Mesothelial cell of epicardium (in vitro differentiated cells): ENCODE measurements around the gene CTNNA2. TPM values are rescaled to one million over a fixed set of nuclear protein-coding genes. Genes with fewer than 3 reads are reported as not detected.

Experiments used
- DNase-seq, 2 experiments: peaks; one replicate each; pipeline ENCODE4 v3.0.0; 2021; ENCODE audit warnings: low spot score in 2 of 2; ENCODE audit not compliant: unreplicated experiment in 2 of 2
- H3K27ac Mint-ChIP-seq: 2 replicates; pipeline ENCODE4 v1.8.0; 2021; ENCODE audit warnings: mixed read lengths
- H3K27me3 Mint-ChIP-seq: 2 replicates; pipeline ENCODE4 v1.8.0; 2021; ENCODE audit warnings: low read depth, mixed read lengths
- H3K36me3 Mint-ChIP-seq: 2 replicates; pipeline ENCODE4 v1.8.0; 2021; ENCODE audit warnings: mixed read lengths
- H3K4me1 Mint-ChIP-seq: 2 replicates; pipeline ENCODE4 v1.8.0; 2021; ENCODE audit warnings: mixed read lengths
- H3K4me3 Mint-ChIP-seq: 2 replicates; pipeline ENCODE4 v1.8.0; 2021; ENCODE audit warnings: mild to moderate bottlenecking, moderate library complexity, mixed read lengths
- H3K9me3 Mint-ChIP-seq: 2 replicates; pipeline ENCODE4 v1.8.0; 2021; ENCODE audit warnings: mixed read lengths
- CTCF ChIP-seq: fragments of 200-600 bp; sonication (generic); IDR thresholded peaks from one replicate; pipeline ENCODE4 v1.5.0; 2021; ENCODE audit warnings: antibody characterized with exemption; ENCODE audit not compliant: unreplicated experiment
- total RNA-seq: library from RNA; stranded (reverse); gene quantifications from 3 replicates; pipeline ENCODE4 v1.2.1, GENCODE V29; 2021

CTNNA2 gene
- total RNA-seq, 1 donor from 2014 or later: 4.9 TPM

GRCh38 chr2:80014637-80015036 is 501.8 kb downstream of the CTNNA2 start:
- Mint-ChIP-seq H3K4me3 (no peak overlapping the region), H3K36me3 (no peaks in the 10 kb centered on the region), H3K9me3 (no peaks in the 10 kb centered on the region), H3K4me1 (peaks cover 20% of the 10 kb centered on the region), H3K27ac (no peak overlapping the region), H3K27me3 (peaks cover 8% of the 10 kb centered on the region)
- no peak for TF ChIP-seq CTCF
- DNase-seq: no peak

- H3K9me3 Mint-ChIP-seq: no peaks in the 10 kb centered on the region
- H3K27me3 Mint-ChIP-seq: peaks cover 7% of the 10 kb centered on the region
- peaks cover 20% of the 10 kb centered on the region for H3K4me1 Mint-ChIP-seq
- no peak overlapping the region for H3K27ac Mint-ChIP-seq
- H3K4me3 Mint-ChIP-seq: no peak overlapping the region
- H3K36me3 Mint-ChIP-seq: no peaks in the 10 kb centered on the region
- no peak for TF ChIP-seq CTCF
- no peak for DNase-seq
These were observed 503.3 kb downstream of the CTNNA2 start for GRCh38 chr2:80016171-80016570.

GRCh38 chr2:80019571-80020460 is 507.0 kb downstream of the CTNNA2 start:
- H3K4me3 Mint-ChIP-seq: no peak overlapping the region
- H3K27me3 Mint-ChIP-seq: peaks cover 5% of the 10 kb centered on the region
- no peak for DNase-seq
- H3K9me3 Mint-ChIP-seq: no peaks in the 10 kb centered on the region
- no peak overlapping the region for H3K27ac Mint-ChIP-seq
- H3K4me1 Mint-ChIP-seq: peaks cover 6% of the 10 kb centered on the region
- no peaks in the 10 kb centered on the region for H3K36me3 Mint-ChIP-seq
- no peak for TF ChIP-seq CTCF

- H3K27ac Mint-ChIP-seq: no peak overlapping the region
- no peaks in the 10 kb centered on the region for H3K36me3 Mint-ChIP-seq
- H3K9me3 Mint-ChIP-seq: no peaks in the 10 kb centered on the region
- H3K4me3 Mint-ChIP-seq: no peak overlapping the region
- H3K4me1 Mint-ChIP-seq: no peaks in the 10 kb centered on the region
- peaks cover 5% of the 10 kb centered on the region for H3K27me3 Mint-ChIP-seq
- TF ChIP-seq CTCF: no peak
- no peak for DNase-seq
These were observed 509.2 kb downstream of the CTNNA2 start for GRCh38 chr2:80022018-80022417.

- TF ChIP-seq CTCF: no peak
- Mint-ChIP-seq H3K36me3 (no peaks in the 10 kb centered on the region), H3K9me3 (no peaks in the 10 kb centered on the region), H3K4me3 (no peak overlapping the region), H3K4me1 (peaks cover 12% of the 10 kb centered on the region), H3K27me3 (peaks cover 7% of the 10 kb centered on the region), H3K27ac (no peak overlapping the region)
- DNase-seq: no peak
These were observed 513.3 kb downstream of the CTNNA2 start for GRCh38 chr2:80026040-80026729.
